Measurements from ENCODE around the gene IGF1.

The IGF1 gene

GRCh38 chr12:102510463-102510862 lies 30.1 kb upstream of the IGF1 start:
- H3K27me3 ChIP-seq (ENCODE audit: low read depth, low read length), result no peaks in the 10 kb centered on the region
- no peaks in the 10 kb centered on the region for H3K9me3 ChIP-seq (ENCODE audit: insufficient read depth, low read length)
- H3K4me3 ChIP-seq (ENCODE audit: low read length), result no peak overlapping the region
- H4K20me1 ChIP-seq (ENCODE audit: insufficient read depth, low read length), result no peaks in the 10 kb centered on the region
- H3K4me1 ChIP-seq (ENCODE audit: low read length), result peaks cover 19% of the 10 kb centered on the region
- H3K27ac ChIP-seq (ENCODE audit: low read length), result no peak overlapping the region
- no peak for TF ChIP-seq CTCF (IDR thresholded peaks at IDR 0.05; ENCODE audit: low read depth, low read length)
- no peak for TF ChIP-seq EZH2phosphoT487 (IDR thresholded peaks at IDR 0.05; ENCODE audit: low read depth)
- no peaks in the 10 kb centered on the region for H3K36me3 ChIP-seq (replicated peaks; ENCODE audit: low read depth, low read length)
- no peak overlapping the region for H3K4me2 ChIP-seq (ENCODE audit: low read length)
- H2AFZ ChIP-seq (ENCODE audit: low read depth, low read length), result no peak overlapping the region
- H3K79me2 ChIP-seq (ENCODE audit: low read length), result no peaks in the 10 kb centered on the region
- H3K9ac ChIP-seq (ENCODE audit: low read length), result no peak overlapping the region

- H3K79me2 ChIP-seq (ENCODE audit: low read length), result no peaks in the 10 kb centered on the region
- H3K36me3 ChIP-seq (replicated peaks; ENCODE audit: low read depth, low read length), result no peaks in the 10 kb centered on the region
- H3K9me3 ChIP-seq (ENCODE audit: insufficient read depth, low read length), result no peaks in the 10 kb centered on the region
- no peak overlapping the region for H2AFZ ChIP-seq (ENCODE audit: low read depth, low read length)
- no peak overlapping the region for H3K9ac ChIP-seq (ENCODE audit: low read length)
- TF ChIP-seq CTCF (IDR thresholded peaks at IDR 0.05; ENCODE audit: low read depth, low read length) (no peak), EZH2phosphoT487 (IDR thresholded peaks at IDR 0.05; ENCODE audit: low read depth) (no peak)
- H3K27me3 ChIP-seq (ENCODE audit: low read depth, low read length), result no peaks in the 10 kb centered on the region
- H3K4me3 ChIP-seq (ENCODE audit: low read length), result no peak overlapping the region
- no peak overlapping the region for H3K27ac ChIP-seq (ENCODE audit: low read length)
- H4K20me1 ChIP-seq (ENCODE audit: insufficient read depth, low read length), result no peaks in the 10 kb centered on the region
- H3K4me1 ChIP-seq (ENCODE audit: low read length), result peaks cover 19% of the 10 kb centered on the region
- H3K4me2 ChIP-seq (ENCODE audit: low read length), result no peak overlapping the region
These were observed 29.7 kb upstream of the IGF1 start for GRCh38 chr12:102510031-102510430.

- peaks cover 24% of the 10 kb centered on the region for H3K4me1 ChIP-seq (ENCODE audit: low read length)
- H4K20me1 ChIP-seq (ENCODE audit: insufficient read depth, low read length), result no peaks in the 10 kb centered on the region
- no peak overlapping the region for H3K27ac ChIP-seq (ENCODE audit: low read length)
- no peak overlapping the region for H3K4me3 ChIP-seq (ENCODE audit: low read length)
- no peak overlapping the region for H3K4me2 ChIP-seq (ENCODE audit: low read length)
- H3K9me3 ChIP-seq (ENCODE audit: insufficient read depth, low read length), result no peaks in the 10 kb centered on the region
- no peak overlapping the region for H3K9ac ChIP-seq (ENCODE audit: low read length)
- no peaks in the 10 kb centered on the region for H3K27me3 ChIP-seq (ENCODE audit: low read depth, low read length)
- H3K36me3 ChIP-seq (replicated peaks; ENCODE audit: low read depth, low read length), result no peaks in the 10 kb centered on the region
- no peak for TF ChIP-seq EZH2phosphoT487 (IDR thresholded peaks at IDR 0.05; ENCODE audit: low read depth)
- H3K79me2 ChIP-seq (ENCODE audit: low read length), result no peaks in the 10 kb centered on the region
- no peak overlapping the region for H2AFZ ChIP-seq (ENCODE audit: low read depth, low read length)
These were observed 28.8 kb upstream of the IGF1 start for GRCh38 chr12:102509123-102509626.

- H3K36me3 ChIP-seq (replicated peaks; ENCODE audit: low read depth, low read length), result no peaks in the 10 kb centered on the region
- H2AFZ ChIP-seq (ENCODE audit: low read depth, low read length), result no peak overlapping the region
- TF ChIP-seq EZH2phosphoT487 (IDR thresholded peaks at IDR 0.05; ENCODE audit: low read depth), result no peak
These were observed 27.7 kb upstream of the IGF1 start for GRCh38 chr12:102508052-102508451.

GRCh38 chr12:102507301-102507700 lies 26.9 kb upstream of the IGF1 start:
- Histone ChIP-seq H3K9ac (ENCODE audit: low read length) (no peak overlapping the region), H3K4me3 (ENCODE audit: low read length) (no peak overlapping the region), H3K27ac (ENCODE audit: low read length) (no peak overlapping the region), H2AFZ (ENCODE audit: low read depth, low read length) (no peak overlapping the region), H3K27me3 (ENCODE audit: low read depth, low read length) (no peaks in the 10 kb centered on the region), H3K9me3 (ENCODE audit: insufficient read depth, low read length) (no peaks in the 10 kb centered on the region), H3K36me3 (replicated peaks; ENCODE audit: low read depth, low read length) (no peaks in the 10 kb centered on the region), H4K20me1 (ENCODE audit: insufficient read depth, low read length) (no peaks in the 10 kb centered on the region), H3K79me2 (ENCODE audit: low read length) (no peaks in the 10 kb centered on the region), H3K4me2 (ENCODE audit: low read length) (no peak overlapping the region), H3K4me1 (ENCODE audit: low read length) (peaks cover 25% of the 10 kb centered on the region)
- no peak for TF ChIP-seq EZH2phosphoT487 (IDR thresholded peaks at IDR 0.05; ENCODE audit: low read depth)
- no peak for TF ChIP-seq CTCF (IDR thresholded peaks at IDR 0.05; ENCODE audit: low read depth, low read length)

More at GRCh38 chr12:102508052-102508451, 27.7 kb upstream of the IGF1 start:
- H3K9me3 ChIP-seq (ENCODE audit: insufficient read depth, low read length), result no peaks in the 10 kb centered on the region
- H3K4me3 ChIP-seq (ENCODE audit: low read length), result no peak overlapping the region
- no peak overlapping the region for H3K27ac ChIP-seq (ENCODE audit: low read length)
- H3K4me2 ChIP-seq (ENCODE audit: low read length), result no peak overlapping the region
- H3K79me2 ChIP-seq (ENCODE audit: low read length), result no peaks in the 10 kb centered on the region
- no peaks in the 10 kb centered on the region for H3K27me3 ChIP-seq (ENCODE audit: low read depth, low read length)
- H4K20me1 ChIP-seq (ENCODE audit: insufficient read depth, low read length), result no peaks in the 10 kb centered on the region
- H3K9ac ChIP-seq (ENCODE audit: low read length), result no peak overlapping the region
- peaks cover 25% of the 10 kb centered on the region for H3K4me1 ChIP-seq (ENCODE audit: low read length)

Data from OCI-LY3 (cell line).